HG02884 (cell line): ENCODE measurements around the gene INTU.

ENCODE experiments used
- ATAC-seq: cut with Tn5 transposase; IDR thresholded peaks from one replicate; pipeline ENCODE4 v1.9.1; 2021; ENCODE audit warnings: mild to moderate bottlenecking, moderate library complexity; ENCODE audit not compliant: unreplicated experiment

Gene INTU

DNA sequence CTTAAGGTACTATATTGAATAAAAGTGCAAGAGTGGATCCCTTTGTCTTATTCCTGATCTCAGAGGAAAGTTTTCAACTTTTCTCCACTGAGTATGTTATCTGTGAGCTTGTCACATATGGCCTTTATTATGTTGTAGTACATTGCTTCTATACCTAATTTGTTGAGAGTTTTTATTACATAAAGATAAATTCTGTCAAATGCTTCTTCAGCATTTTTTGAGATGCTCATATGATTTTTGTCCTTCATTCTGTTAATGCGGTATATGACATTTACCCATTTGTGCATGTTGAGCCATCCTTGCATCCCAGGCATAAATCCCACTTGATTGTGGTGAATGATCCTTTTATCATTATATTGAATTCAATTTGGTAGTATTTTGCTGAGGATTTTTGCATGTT lies 108.5 kb downstream of the INTU start:
- no peak for ATAC-seq

DNA sequence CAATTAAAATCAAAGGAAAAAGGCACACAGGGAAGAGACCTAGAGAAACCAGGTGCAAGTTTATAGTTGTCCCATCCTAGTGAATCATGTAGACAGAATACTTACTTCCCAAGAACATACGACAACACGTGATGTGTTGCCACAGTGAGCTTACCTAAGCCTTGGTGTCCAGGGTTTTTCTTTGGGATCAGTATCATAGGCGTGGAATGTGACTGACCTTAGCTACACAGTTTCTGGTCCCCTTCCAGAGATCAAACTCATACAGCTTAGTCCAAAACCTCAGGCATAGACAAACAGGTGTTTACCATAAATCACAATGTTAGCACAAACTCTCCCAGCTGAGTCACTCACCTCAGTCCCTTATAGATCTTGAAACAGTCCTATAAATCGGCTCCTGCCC lies 115.1 kb downstream of the INTU start:
- no peak for ATAC-seq

DNA sequence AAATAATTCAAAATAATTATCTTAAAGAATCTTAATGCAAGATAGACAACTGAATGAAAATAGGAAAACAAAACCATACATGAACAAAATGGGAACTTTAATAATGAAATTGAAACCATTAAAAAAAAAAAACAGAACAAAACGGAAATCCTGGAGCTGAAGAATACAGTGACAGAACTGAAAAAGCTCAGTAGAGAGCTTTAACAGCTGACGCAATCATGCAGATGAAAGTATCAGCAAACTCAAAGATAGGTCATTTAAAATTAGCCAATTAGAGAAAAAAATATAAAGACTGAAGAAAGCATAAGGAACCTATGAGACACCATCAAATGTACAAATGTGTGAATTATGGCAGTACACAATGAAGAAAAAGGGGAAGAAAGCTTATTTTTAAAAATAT lies 116.2 kb downstream of the INTU start:
- ATAC-seq, result no peak

DNA sequence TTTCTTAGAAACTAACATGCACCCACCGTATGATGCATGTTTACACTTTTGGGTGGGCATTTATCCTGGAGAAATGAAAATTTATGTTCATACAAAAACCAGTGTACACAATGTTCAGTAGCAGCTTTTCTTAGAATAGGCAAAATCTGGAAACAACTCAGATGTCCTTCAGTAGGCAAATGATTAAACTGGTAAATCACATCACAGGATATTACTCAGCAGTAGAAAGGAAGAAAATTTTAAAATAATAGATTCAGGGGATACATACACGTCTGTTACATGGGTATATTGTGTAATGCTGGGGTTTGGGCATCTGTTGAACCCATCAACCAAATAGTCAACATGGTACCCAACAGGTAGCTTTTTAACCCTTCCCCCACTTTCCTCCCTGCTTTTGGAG lies 124.1 kb downstream of the INTU start:
- no peak for ATAC-seq

DNA sequence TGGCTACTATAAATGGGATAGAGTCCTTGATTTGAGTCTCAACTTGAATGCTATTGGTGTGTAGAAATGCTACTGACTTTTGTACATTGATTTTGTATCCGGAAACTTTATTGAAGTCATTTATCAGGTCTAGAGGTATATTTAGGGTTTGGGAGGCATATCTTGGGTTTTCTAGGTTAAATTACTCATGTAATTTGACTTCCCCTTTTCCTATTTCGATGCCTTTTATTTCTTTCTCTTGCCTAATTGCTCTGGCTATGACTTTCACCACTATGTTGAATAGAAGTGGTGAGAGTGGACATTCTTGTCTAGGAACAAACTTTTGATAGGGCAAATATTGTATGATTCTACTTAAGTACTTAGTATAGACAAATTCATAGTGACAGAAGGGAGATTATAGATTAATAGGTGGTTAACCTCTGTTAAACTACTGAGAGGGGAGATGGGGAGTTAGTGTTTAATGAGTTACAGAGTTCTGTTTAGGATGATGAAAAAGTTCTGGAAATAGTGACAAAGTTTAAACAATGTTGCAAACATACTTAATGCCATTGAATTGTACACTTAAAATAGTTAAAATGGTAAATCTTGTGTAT lies 126.6 kb downstream of the INTU start:
- ATAC-seq, result no peak

DNA sequence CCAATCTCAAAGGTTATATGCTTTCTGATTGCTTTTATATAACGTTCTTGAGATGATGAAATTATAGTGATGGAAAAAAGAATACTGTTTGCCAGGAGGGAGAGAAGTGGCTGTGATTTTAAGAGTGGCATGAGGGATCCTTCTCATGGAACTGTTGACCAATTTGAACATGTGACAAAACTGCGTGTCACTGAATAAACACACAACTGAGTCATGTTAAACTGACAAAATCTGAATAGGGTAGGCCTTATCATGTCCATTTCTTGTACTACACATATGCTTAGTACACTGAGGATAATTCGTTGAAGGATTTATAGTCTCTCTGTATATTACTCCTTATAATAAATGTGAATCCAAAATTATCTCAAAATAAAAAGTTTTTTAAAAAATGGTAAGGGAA lies 127.1 kb downstream of the INTU start:
- no peak for ATAC-seq

DNA sequence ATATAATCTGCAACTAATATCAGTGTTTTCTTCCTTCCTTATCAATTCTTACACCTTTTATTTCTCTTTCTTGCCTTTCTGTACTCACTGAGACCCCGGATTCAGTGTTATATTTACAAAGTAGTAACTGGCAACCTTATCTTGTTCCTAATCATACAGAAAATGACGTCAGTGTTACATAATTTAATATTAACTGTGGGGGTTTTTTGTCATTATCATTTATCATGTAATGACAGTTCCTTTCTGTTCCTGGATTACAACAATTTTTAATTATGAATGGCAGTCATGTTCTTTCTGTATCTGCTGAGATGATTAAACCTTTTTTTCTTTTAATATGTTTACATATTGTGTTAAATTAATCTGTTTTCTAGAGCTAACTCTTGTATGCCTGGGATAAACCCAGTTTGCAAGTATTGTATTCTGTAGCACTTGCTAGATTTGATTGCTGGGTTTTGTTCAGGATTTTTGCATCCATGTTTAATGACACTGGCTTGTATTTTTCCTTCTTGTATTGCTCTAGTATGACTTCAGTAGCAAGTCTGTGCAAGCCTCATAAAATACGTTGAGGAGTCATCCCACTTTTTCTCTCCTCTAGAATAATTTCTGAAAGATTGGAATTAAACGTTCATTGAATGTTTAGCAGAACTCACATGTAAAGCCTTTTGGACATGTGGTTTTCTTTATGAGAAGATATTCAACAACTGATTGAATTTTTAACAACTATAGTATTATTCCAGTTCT lies 138.9 kb downstream of the INTU start:
- ATAC-seq, result no peak

DNA sequence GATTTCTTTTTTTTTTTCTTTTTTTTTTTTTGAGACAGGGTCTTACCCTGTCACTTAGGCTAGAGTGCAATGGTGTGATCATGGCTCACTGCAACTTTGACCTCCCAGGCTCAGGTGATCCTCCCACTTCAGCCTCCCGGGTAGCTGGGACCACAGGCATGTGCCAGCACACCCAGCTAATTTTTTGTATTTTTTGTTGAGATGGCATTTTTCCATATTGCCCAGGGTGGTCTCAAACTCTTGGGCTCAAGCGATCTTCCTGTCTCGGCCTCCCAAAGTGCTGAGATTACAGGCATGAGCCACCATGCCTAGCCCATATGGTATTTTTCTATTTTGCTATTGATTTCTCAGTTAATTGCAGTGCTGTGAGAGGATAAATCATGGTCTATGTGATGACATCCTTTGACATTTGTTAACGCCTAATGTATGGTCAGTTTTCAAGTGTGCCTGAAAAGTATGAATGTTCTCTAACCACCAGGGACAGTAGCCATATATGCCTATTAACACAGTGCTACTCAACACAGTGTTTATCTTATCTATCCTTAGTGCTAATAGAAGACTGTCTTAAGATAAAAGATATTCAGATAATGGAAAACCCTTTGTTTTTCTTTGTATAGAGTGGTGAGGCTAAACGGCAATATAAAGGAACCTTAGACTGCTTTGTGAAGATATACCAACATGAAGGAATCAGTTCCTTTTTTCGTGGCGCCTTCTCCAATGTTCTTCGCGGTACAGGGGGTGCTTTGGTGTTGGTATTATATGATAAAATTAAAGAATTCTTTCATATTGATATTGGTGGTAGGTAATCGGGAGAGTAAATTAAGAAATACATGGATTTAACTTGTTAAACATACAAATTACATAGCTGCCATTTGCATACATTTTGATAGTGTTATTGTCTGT lies 140.3 kb downstream of the INTU start:
- no peak for ATAC-seq

DNA sequence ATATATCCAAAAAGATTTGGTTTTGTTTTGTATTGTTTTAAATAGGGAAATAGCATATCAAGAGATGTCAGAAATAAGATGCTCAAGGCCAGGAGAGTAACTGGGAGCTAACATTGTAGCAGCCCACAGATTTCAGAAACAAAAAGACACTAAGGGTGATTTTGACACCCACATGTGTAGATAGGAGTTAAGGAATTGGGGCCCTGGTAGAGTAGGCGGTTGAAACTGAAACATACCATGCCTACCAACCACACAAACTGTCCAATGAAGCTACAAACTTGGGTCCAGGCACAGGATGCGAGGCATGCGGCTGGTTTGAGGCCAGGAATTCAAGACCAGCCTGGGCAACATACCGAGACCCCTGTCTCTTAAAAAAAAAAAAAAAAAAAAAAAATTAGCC lies 143.1 kb downstream of the INTU start:
- peak; percentile 37 for ATAC-seq
